MM.1S (cell line): Measurements from ENCODE around the gene CGRRF1.

Source experiments
- DNase-seq: peaks from one replicate; pipeline ENCODE4 v3.0.0-alpha.2; 2015
- H2AFZ ChIP-seq: fragments of 300-600 bp; sonication (generic); 2 replicates; pipeline ENCODE4 v1.6.0; 2016; ENCODE audit warnings: antibody characterized with exemption, low read length
- H3F3A ChIP-seq: fragments of 300-600 bp; sonication (generic); 2 replicates; pipeline ENCODE4 v1.6.1; 2016; ENCODE audit warnings: mild to moderate bottlenecking, antibody characterized with exemption, low read length, moderate library complexity, mixed read lengths; ENCODE audit not compliant: insufficient read depth
- H3K27ac ChIP-seq: fragments of 300-600 bp; sonication (generic); 2 replicates; pipeline ENCODE4 v1.5.1; 2016; ENCODE audit warnings: mild to moderate bottlenecking, low read length
- H3K27me3 ChIP-seq: fragments of 300-600 bp; sonication (generic); replicated peaks from 2 replicates; pipeline ENCODE4 v1.6.0; 2016; ENCODE audit warnings: low read length; ENCODE audit not compliant: insufficient read depth
- H3K36me3 ChIP-seq: fragments of 300-600 bp; sonication (generic); replicated peaks from 2 replicates; pipeline ENCODE4 v1.6.1; 2016; ENCODE audit warnings: mild to moderate bottlenecking, low read length, mixed read lengths; ENCODE audit not compliant: insufficient read depth
- H3K4me1 ChIP-seq: fragments of 300-600 bp; sonication (generic); 2 replicates; pipeline ENCODE4 v1.6.1; 2016; ENCODE audit warnings: low read length, mixed read lengths
- H3K4me2 ChIP-seq: fragments of 300-600 bp; sonication (generic); 2 replicates; pipeline ENCODE4 v1.6.0; 2016; ENCODE audit warnings: low read depth, low read length
- H3K4me3 ChIP-seq: fragments of 300-600 bp; sonication (generic); 2 replicates; pipeline ENCODE4 v1.5.1; 2016; ENCODE audit warnings: low read length, mixed read lengths
- H3K79me2 ChIP-seq: fragments of 300-600 bp; sonication (generic); 2 replicates; pipeline ENCODE4 v1.6.1; 2016; ENCODE audit warnings: mixed run types, low read length, mixed read lengths
- H3K9ac ChIP-seq: fragments of 300-600 bp; sonication (generic); 2 replicates; pipeline ENCODE4 v1.6.1; 2016; ENCODE audit warnings: low read length, mixed read lengths
- H3K9me2 ChIP-seq: fragments of 300-600 bp; sonication (generic); replicated peaks from 2 replicates; pipeline ENCODE4 v1.6.1; 2016; ENCODE audit warnings: mild to moderate bottlenecking, low read length, mixed read lengths; ENCODE audit not compliant: insufficient read depth
- H3K9me3 ChIP-seq: fragments of 300-600 bp; sonication (generic); replicated peaks from 2 replicates; pipeline ENCODE4 v1.6.1; 2016; ENCODE audit warnings: mild to moderate bottlenecking, low read length, mixed read lengths; ENCODE audit not compliant: insufficient read depth
- H4K20me1 ChIP-seq: fragments of 300-600 bp; sonication (generic); 2 replicates; pipeline ENCODE4 v1.6.1; 2016; ENCODE audit warnings: mild to moderate bottlenecking, low read length, moderate library complexity, mixed read lengths; ENCODE audit not compliant: insufficient read depth
- EZH2 ChIP-seq: fragments of 300-600 bp; sonication (generic); optimal IDR thresholded peaks from 2 replicates; pipeline ENCODE3; 2017; ENCODE audit warnings: low read depth, mild to moderate bottlenecking, antibody characterized with exemption, low read length, mixed read lengths
- EZH2phosphoT487 ChIP-seq: fragments of 300-600 bp; sonication (generic); IDR thresholded peaks from 2 replicates; pipeline ENCODE4 v1.6.1; 2018; ENCODE audit warnings: antibody characterized with exemption, low read length
- TF ChIP-seq, protein P1 (sequence below): fragments of 300-600 bp; sonication (generic); IDR thresholded peaks from 2 replicates; pipeline ENCODE4 v1.5.1; 2016; ENCODE audit warnings: antibody characterized with exemption, low read length, mixed read lengths

Gene CGRRF1

DNA sequence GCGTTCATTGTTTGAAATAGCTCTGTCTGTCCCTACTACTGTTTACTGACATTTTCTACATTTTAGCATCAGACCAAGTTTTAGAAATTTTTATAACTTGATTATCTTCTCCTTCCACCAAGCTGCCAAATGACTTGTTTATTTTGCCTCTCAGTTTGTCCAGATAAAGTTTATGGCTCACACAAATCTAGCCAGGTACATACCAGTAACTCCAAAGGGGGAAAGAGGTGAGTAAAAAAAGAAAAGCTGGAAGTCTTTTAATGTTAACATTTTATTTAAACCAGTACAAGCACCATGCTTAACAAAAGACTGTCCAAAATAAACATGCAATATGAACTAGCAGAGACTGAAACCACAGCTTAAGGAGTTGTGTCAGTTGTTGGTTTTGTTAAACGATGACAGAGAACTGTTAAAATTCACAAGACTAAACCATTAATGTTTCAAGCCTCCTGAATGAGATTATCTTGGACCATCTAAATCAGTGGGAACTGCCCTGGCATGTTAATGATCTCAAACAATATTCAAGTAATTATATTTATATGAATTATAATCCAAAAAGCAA lies 35.4 kb upstream of the CGRRF1 start:
- H3K4me2 ChIP-seq = no peak overlapping the region
- no peaks in the 10 kb centered on the region for H3K79me2 ChIP-seq
- H3K9me2 ChIP-seq = no peaks in the 10 kb centered on the region
- H3K36me3 ChIP-seq = no peaks in the 10 kb centered on the region
- no peak for DNase-seq
- H4K20me1 ChIP-seq = no peaks in the 10 kb centered on the region
- no peak overlapping the region for H3K4me3 ChIP-seq
- TF ChIP-seq EZH2 = no peak
- TF ChIP-seq, protein P1, sequence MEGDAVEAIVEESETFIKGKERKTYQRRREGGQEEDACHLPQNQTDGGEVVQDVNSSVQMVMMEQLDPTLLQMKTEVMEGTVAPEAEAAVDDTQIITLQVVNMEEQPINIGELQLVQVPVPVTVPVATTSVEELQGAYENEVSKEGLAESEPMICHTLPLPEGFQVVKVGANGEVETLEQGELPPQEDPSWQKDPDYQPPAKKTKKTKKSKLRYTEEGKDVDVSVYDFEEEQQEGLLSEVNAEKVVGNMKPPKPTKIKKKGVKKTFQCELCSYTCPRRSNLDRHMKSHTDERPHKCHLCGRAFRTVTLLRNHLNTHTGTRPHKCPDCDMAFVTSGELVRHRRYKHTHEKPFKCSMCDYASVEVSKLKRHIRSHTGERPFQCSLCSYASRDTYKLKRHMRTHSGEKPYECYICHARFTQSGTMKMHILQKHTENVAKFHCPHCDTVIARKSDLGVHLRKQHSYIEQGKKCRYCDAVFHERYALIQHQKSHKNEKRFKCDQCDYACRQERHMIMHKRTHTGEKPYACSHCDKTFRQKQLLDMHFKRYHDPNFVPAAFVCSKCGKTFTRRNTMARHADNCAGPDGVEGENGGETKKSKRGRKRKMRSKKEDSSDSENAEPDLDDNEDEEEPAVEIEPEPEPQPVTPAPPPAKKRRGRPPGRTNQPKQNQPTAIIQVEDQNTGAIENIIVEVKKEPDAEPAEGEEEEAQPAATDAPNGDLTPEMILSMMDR = no peak
- no peak for TF ChIP-seq EZH2phosphoT487
- H3K9ac ChIP-seq = no peak overlapping the region
- no peaks in the 10 kb centered on the region for H3K9me3 ChIP-seq
- H3K27ac ChIP-seq = no peak overlapping the region
- H3K4me1 ChIP-seq = no peaks in the 10 kb centered on the region
- H2AFZ ChIP-seq = no peak overlapping the region
- H3F3A ChIP-seq = no peaks in the 10 kb centered on the region
- no peaks in the 10 kb centered on the region for H3K27me3 ChIP-seq

- Histone ChIP-seq H3K4me3 (no peak overlapping the region), H2AFZ (no peak overlapping the region), H4K20me1 (no peaks in the 10 kb centered on the region), H3K27ac (no peak overlapping the region), H3K79me2 (no peaks in the 10 kb centered on the region), H3K36me3 (no peaks in the 10 kb centered on the region; the same call in 1 of the 2 replicates), H3K9ac (no peak overlapping the region), H3K4me1 (no peaks in the 10 kb centered on the region), H3K9me3 (no peaks in the 10 kb centered on the region), H3K9me2 (no peaks in the 10 kb centered on the region), H3K27me3 (no peaks in the 10 kb centered on the region), H3F3A (no peaks in the 10 kb centered on the region), H3K4me2 (no peak overlapping the region)
- TF ChIP-seq EZH2phosphoT487 = no peak
- TF ChIP-seq, protein P1 = no peak
- DNase-seq = no peak
These were observed 34.4 kb upstream of the CGRRF1 start for GRCh38 chr14:54475187-54475899.

DNA sequence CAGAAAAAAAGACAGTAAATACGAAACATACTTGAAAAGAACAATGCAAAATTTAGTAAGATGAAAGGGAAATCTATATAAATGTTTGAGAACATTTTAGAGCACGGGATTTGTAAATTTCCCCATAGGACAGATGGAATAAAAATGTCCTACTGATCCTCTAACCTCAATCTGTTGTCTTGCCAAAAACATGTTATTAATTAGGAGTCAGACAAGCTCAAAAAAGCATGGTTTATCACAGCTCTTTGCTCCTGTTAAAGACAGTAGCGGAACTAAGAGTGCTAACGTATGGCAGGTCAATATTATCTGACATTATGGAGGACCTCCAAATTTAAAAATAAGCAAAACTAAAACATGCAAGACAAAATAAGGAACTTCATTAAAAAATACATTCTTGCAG lies 33.8 kb upstream of the CGRRF1 start:
- Histone ChIP-seq H3K27me3 (no peaks in the 10 kb centered on the region), H3K4me1 (no peaks in the 10 kb centered on the region), H3K4me3 (no peak overlapping the region), H3K27ac (no peak overlapping the region), H3F3A (no peaks in the 10 kb centered on the region), H3K9me2 (no peaks in the 10 kb centered on the region), H3K36me3 (no peaks in the 10 kb centered on the region; the same call in 1 of the 2 replicates), H3K79me2 (no peaks in the 10 kb centered on the region), H3K4me2 (no peak overlapping the region), H2AFZ (no peak overlapping the region), H3K9ac (no peak overlapping the region), H4K20me1 (no peaks in the 10 kb centered on the region), H3K9me3 (no peaks in the 10 kb centered on the region)
- DNase-seq = no peak
- no peak for TF ChIP-seq EZH2
- TF ChIP-seq, protein P1 = no peak
- no peak for TF ChIP-seq EZH2phosphoT487
